ENCODE data around the gene FHOD3. TPM values are rescaled to one million over a fixed set of nuclear protein-coding genes. Genes with fewer than 3 reads are reported as not detected.

The FHOD3 gene
- total and polyA plus RNA-seq, 9 of the 15 experiments (the other 6 are each of a cell fraction or from before 2014, with no cell fraction given), result 0.11 TPM; not detected in 8

DNA sequence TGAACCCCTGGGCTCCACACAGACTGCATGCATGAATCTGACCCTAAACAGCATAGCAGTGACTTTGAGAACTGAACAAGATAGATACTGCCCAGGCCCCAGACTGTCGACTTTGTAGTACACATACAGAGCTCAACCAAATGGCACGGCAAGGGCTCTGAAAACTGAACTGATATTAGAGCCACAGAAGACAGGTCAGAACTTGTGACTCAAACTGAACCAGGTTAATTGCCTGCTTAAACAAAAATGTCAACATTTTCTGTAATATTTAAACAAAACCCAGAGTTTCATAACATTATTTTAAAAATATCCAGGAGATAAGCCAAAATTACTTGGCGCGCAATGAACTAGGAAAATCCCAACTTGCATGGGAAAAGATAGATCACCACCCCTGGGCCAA is 271.0 kb downstream of the FHOD3 start (continued):
- TF ChIP-seq, protein P1, sequence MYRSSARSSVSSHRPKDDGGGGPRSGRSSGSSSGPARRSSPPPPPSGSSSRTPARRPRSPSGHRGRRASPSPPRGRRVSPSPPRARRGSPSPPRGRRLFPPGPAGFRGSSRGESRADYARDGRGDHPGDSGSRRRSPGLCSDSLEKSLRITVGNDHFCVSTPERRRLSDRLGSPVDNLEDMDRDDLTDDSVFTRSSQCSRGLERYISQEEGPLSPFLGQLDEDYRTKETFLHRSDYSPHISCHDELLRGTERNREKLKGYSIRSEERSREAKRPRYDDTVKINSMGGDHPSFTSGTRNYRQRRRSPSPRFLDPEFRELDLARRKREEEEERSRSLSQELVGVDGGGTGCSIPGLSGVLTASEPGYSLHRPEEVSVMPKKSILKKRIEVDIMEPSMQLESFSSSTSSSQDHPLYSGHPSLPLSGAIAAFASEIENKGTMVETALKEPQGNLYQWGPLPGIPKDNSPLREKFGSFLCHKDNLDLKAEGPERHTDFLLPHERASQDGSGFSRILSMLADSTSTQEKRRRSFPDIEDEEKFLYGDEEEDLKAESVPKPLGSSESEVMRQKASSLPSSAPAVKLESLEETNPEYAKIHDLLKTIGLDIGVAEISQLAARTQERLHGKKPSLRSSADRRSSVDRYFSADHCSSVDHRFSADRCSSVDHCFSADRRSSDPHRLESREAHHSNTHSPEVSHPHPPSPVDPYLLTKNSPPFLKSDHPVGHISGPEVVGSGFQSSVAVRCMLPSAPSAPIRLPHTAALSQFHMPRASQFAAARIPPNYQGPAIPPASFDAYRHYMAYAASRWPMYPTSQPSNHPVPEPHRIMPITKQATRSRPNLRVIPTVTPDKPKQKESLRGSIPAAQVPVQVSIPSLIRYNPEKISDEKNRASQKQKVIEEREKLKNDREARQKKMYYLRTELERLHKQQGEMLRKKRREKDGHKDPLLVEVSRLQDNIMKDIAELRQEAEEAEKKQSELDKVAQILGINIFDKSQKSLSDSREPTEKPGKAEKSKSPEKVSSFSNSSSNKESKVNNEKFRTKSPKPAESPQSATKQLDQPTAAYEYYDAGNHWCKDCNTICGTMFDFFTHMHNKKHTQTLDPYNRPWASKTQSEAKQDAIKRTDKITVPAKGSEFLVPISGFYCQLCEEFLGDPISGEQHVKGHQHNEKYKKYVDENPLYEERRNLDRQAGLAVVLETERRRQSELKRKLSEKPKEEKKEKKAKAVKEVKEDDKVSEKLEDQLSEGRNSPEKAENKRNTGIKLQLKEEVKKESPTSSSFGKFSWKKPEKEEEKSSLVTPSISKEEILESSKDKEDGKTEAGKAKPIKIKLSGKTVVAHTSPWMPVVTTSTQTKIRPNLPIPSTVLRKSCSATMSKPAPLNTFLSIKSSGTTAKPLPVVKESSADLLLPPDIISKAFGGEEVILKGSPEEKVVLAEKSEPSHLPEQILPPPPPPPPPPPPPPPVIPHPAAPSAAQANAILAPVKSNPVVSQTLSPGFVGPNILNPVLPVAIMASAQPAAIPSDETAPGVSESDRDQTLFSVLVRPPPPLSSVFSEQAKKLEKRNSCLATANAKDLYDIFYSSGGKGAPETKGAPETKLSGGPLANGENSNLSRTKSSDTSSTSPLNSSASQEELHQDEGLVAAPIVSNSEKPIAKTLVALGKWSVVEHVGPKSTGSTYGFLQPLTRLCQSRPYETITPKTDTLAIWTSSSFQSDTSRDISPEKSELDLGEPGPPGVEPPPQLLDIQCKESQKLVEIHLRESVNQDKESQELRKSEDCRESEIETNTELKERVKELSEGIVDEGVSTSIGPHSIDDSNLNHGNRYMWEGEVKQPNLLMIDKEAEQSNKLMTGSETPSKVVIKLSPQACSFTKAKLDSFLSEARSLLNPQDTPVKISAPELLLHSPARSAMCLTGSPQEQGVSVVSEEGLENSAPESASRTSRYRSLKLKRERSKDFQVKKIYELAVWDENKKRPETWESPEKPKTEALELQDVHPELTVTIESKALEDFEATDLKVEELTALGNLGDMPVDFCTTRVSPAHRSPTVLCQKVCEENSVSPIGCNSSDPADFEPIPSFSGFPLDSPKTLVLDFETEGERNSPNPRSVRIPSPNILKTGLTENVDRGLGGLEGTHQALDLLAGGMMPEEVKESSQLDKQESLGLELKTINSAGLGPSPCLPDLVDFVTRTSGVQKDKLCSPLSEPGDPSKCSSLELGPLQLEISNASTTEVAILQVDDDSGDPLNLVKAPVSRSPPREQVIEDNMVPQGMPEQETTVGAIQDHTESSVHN (IDR thresholded peaks at IDR 0.05; ENCODE audit: borderline replicate concordance in 1 of 2, low read depth in 1 of 2), result no peak
- no peak for TF ChIP-seq SNRNP70 (optimal IDR thresholded peaks at IDR 0.05; ENCODE audit: low read depth, low read length)
- TF ChIP-seq, protein P2, sequence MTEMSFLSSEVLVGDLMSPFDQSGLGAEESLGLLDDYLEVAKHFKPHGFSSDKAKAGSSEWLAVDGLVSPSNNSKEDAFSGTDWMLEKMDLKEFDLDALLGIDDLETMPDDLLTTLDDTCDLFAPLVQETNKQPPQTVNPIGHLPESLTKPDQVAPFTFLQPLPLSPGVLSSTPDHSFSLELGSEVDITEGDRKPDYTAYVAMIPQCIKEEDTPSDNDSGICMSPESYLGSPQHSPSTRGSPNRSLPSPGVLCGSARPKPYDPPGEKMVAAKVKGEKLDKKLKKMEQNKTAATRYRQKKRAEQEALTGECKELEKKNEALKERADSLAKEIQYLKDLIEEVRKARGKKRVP (CRISPR knock-in tag; IDR thresholded peaks at IDR 0.05), result no peak

Data from K562 (cell line).